HG03108 (cell line): ENCODE data around the gene ZBTB1.
"Not testable (repeated sequence)": the region's sequence is repeated elsewhere in the genome, so short reads cannot be mapped to it uniquely, and the experiment has no call there.

Experiments
- ATAC-seq: cut with Tn5 transposase; IDR thresholded peaks from one replicate; pipeline ENCODE4 v1.9.1; 2021; ENCODE audit warnings: moderate library complexity; ENCODE audit not compliant: unreplicated experiment

Gene ZBTB1

GRCh38 chr14:64496764-64497163, 7.8 kb upstream of the ZBTB1 start:
- no peak for ATAC-seq

- ATAC-seq, result no peak
Observed at GRCh38 chr14:64500088-64500487, 4.5 kb upstream of the ZBTB1 start.

GRCh38 chr14:64501411-64502171, 3.0 kb upstream of the ZBTB1 start:
- ATAC-seq, result no peak

- no peak for ATAC-seq
Observed at GRCh38 chr14:64502456-64502855, 2.1 kb upstream of the ZBTB1 start.

- ATAC-seq, result peak; percentile 0
Observed at GRCh38 chr14:64502887-64503433, 1.6 kb upstream of the ZBTB1 start.

GRCh38 chr14:64503434-64504309, 898 bp upstream of the ZBTB1 start, which contains the start of gene ZBTB25:
ZBTB25 (minus strand) TSS chr14:64503838; CDS start chr14:64490533, 13,305 bp downstream.
- peak; percentile 54 for ATAC-seq

GRCh38 chr14:64504897-64505794, 576 bp downstream of the ZBTB1 start:
- peak; percentile 23 for ATAC-seq

- no peak for ATAC-seq
Observed at GRCh38 chr14:64506721-64507120, 2.2 kb downstream of the ZBTB1 start.

GRCh38 chr14:64507376-64508156, 3.0 kb downstream of the ZBTB1 start:
- ATAC-seq, result no peak

- no peak for ATAC-seq
Observed at GRCh38 chr14:64508215-64508776, 3.7 kb downstream of the ZBTB1 start.

- ATAC-seq, result no peak
Observed at GRCh38 chr14:64509036-64509435, 4.5 kb downstream of the ZBTB1 start.

- ATAC-seq, result peak; percentile 37
Observed at GRCh38 chr14:64510825-64511671, 6.5 kb downstream of the ZBTB1 start.

- ATAC-seq, result no peak
Observed at GRCh38 chr14:64513271-64513670, 8.7 kb downstream of the ZBTB1 start.

- ATAC-seq, result no peak
Observed at GRCh38 chr14:64515053-64515452, 10.5 kb downstream of the ZBTB1 start.

- ATAC-seq, result no peak
Observed at GRCh38 chr14:64516969-64517368, 12.4 kb downstream of the ZBTB1 start.

- ATAC-seq, result not testable (repeated sequence)
Observed at GRCh38 chr14:64517667-64518066, 13.1 kb downstream of the ZBTB1 start.

GRCh38 chr14:64518229-64518628, 13.7 kb downstream of the ZBTB1 start:
- no peak for ATAC-seq

GRCh38 chr14:64520699-64521098, 16.1 kb downstream of the ZBTB1 start:
- ATAC-seq, result no peak
